Tibial artery (tissue), 4 donors: ENCODE measurements around the gene AGAP3.
A peak's percentile ranks its signal among the peaks of the same experiment; 100 is the strongest.

Experiments used
- DNase-seq, 2 donors: peaks; one replicate each; pipeline ENCODE4 v3.0.0-alpha.2; 2019
- H3K27ac ChIP-seq, 2 donors: fragments of 200-600 bp; sonication (generic) in 1 of 2; 1 replicate in 1 of 2; 2 replicates in 1 of 2; pipeline ENCODE4 v1.5.1; 2018 to 2019; ENCODE audit warnings: mild to moderate bottlenecking in 1 of 2
- H3K27me3 ChIP-seq, 2 donors: fragments of 200-600 bp; sonication (generic) in 1 of 2; one replicate each; pipeline versions ENCODE4 v1.5.1 to v1.6.0; 2016 to 2019
- H3K36me3 ChIP-seq, 3 donors: fragments of 200-600 bp; sonication (generic) in 2 of 3; one replicate each; pipeline ENCODE4 v1.5.1; 2016 to 2019; ENCODE audit warnings: mild to moderate bottlenecking in 2 of 3
- H3K4me1 ChIP-seq, 4 donors: fragments of 200-600 bp; sonication (generic) in 2 of 4; 1 replicate in 3 of 4; 2 replicates in 1 of 4; pipeline ENCODE4 v1.5.1; 2016 to 2019
- H3K4me3 ChIP-seq, 2 donors: fragments of 200-600 bp; sonication (generic) in 1 of 2; 1 replicate in 1 of 2; 2 replicates in 1 of 2; pipeline ENCODE4 v1.5.1; 2018 to 2019; ENCODE audit warnings: mild to moderate bottlenecking in 2 of 2
- H3K9me3 ChIP-seq, 3 donors: fragments of 200-600 bp; sonication (generic) in 1 of 3; one replicate each; pipeline ENCODE4 v1.5.1; 2016 to 2019
- CTCF ChIP-seq, 2 experiments: fragments of 200-600 bp in 1 of 2; fragments of 450-650 bp in 1 of 2; IDR thresholded peaks; one replicate each; pipeline ENCODE4 v1.5.1; 2017 to 2019; ENCODE audit warnings: antibody characterized with exemption in 2 of 2, mild to moderate bottlenecking in 1 of 2, moderate library complexity in 1 of 2
- intact Hi-C: fragments of 100-400 bp; cut with DNase I; formaldehyde crosslinking; loops from one replicate; pipeline ENCODE4 v1.15.0; 2023; ENCODE audit warnings: low total_unique reads

AGAP3 gene

GRCh38 chr7:151130741-151131157 is 44.5 kb downstream of the AGAP3 start:
- H3K9me3 ChIP-seq = no peaks in the 10 kb centered on the region
- H3K27ac ChIP-seq = no peak overlapping the region
- H3K27me3 ChIP-seq = no peaks in the 10 kb centered on the region
- no peak overlapping the region for H3K4me3 ChIP-seq
- no peak for TF ChIP-seq CTCF (IDR thresholded peaks at IDR 0.05)
- H3K36me3 ChIP-seq = peaks cover 36 to 92% (median 80%) of the 10 kb centered on the region in 3 donors
- DNase-seq = no peak
- H3K4me1 ChIP-seq = peaks cover 0 to 9% (median 3%) of the 10 kb centered on the region in 4 donors
- intact Hi-C loops = no loop called here

GRCh38 chr7:151131224-151131591 is 44.9 kb downstream of the AGAP3 start:
- intact Hi-C loops = no loop called here
- H3K36me3 ChIP-seq = peaks cover 41 to 97% (median 84%) of the 10 kb centered on the region in 3 donors
- TF ChIP-seq CTCF (IDR thresholded peaks at IDR 0.05) = no peak

GRCh38 chr7:151131592-151132293 is 45.5 kb downstream of the AGAP3 start:
- no peak for TF ChIP-seq CTCF (IDR thresholded peaks at IDR 0.05)
- H3K27me3 ChIP-seq = no peaks in the 10 kb centered on the region
- H3K36me3 ChIP-seq = peaks cover 44 to 98% (median 90%) of the 10 kb centered on the region in 3 donors
- no peak for DNase-seq
- H3K9me3 ChIP-seq = no peaks in the 10 kb centered on the region
- H3K4me1 ChIP-seq = no peaks in the 10 kb centered on the region
- H3K4me3 ChIP-seq = no peak overlapping the region
- intact Hi-C loops = no loop called here
- H3K27ac ChIP-seq = no peak overlapping the region

More at GRCh38 chr7:151131224-151131591, 44.9 kb downstream of the AGAP3 start:
- no peak overlapping the region for H3K4me3 ChIP-seq
- H3K27me3 ChIP-seq = no peaks in the 10 kb centered on the region
- peaks cover 0 to 4% (median under 1%) of the 10 kb centered on the region in 4 donors for H3K4me1 ChIP-seq
- no peak overlapping the region for H3K27ac ChIP-seq
- H3K9me3 ChIP-seq = no peaks in the 10 kb centered on the region
- no peak for DNase-seq

- Histone ChIP-seq H3K36me3 (peaks cover 44 to 100% (median 97%) of the 10 kb centered on the region in 3 donors), H3K27me3 (no peaks in the 10 kb centered on the region), H3K9me3 (no peaks in the 10 kb centered on the region), H3K4me3 (no peak overlapping the region), H3K4me1 (no peaks in the 10 kb centered on the region), H3K27ac (no peak overlapping the region)
- no peak for TF ChIP-seq CTCF (IDR thresholded peaks at IDR 0.05)
- DNase-seq = no peak
- intact Hi-C loops = no loop called here
Observed at GRCh38 chr7:151132461-151133205, 46.4 kb downstream of the AGAP3 start.

- intact Hi-C loops = no loop called here
- Histone ChIP-seq H3K9me3 (no peaks in the 10 kb centered on the region), H3K27me3 (no peaks in the 10 kb centered on the region), H3K27ac (no peak overlapping the region), H3K4me3 (no peak overlapping the region), H3K36me3 (peaks cover 39 to 100% (median 97%) of the 10 kb centered on the region in 3 donors), H3K4me1 (no peaks in the 10 kb centered on the region)
- peak in 1 of 2 donors; percentile 16 for DNase-seq
- TF ChIP-seq CTCF (IDR thresholded peaks at IDR 0.05) = no peak
Observed at GRCh38 chr7:151133266-151133985, 47.2 kb downstream of the AGAP3 start.
